Mesenchymal stem cell (in vitro differentiated cells and primary cell): ENCODE data around the gene CYFIP2.

Experiments
- DNase-seq: peaks from one replicate; pipeline ENCODE4 v3.0.0-alpha.2; 2013
- H2AFZ ChIP-seq: one replicate; pipeline ENCODE4 v1.6.1; 2013; ENCODE audit warnings: low read depth, mild to moderate bottlenecking, control low read depth, inconsistent platforms, low read length, moderate library complexity
- H2AK5ac ChIP-seq: 2 replicates; pipeline ENCODE4 v1.6.1; 2013; ENCODE audit warnings: low read length, moderate library complexity, mild to moderate bottlenecking, inconsistent platforms; ENCODE audit not compliant: severe bottlenecking
- H2BK120ac ChIP-seq: one replicate; pipeline ENCODE4 v1.6.1; 2013; ENCODE audit warnings: low read depth, mild to moderate bottlenecking, inconsistent platforms, low read length, moderate library complexity
- H2BK12ac ChIP-seq, 2 experiments: one replicate each; pipeline ENCODE4 v1.6.1; 2013; ENCODE audit warnings: inconsistent platforms in 2 of 2, low read length in 2 of 2, mild to moderate bottlenecking in 2 of 2, moderate library complexity in 2 of 2, control low read depth in 1 of 2
- H2BK15ac ChIP-seq: one replicate; pipeline ENCODE4 v1.6.1; 2013; ENCODE audit warnings: mild to moderate bottlenecking, low read depth, inconsistent platforms; ENCODE audit not compliant: poor library complexity, severe bottlenecking
- H2BK5ac ChIP-seq: 2 replicates; pipeline ENCODE4 v1.6.1; 2013; ENCODE audit warnings: low read depth, mild to moderate bottlenecking, low read length, control low read depth, inconsistent platforms; ENCODE audit not compliant: poor library complexity, severe bottlenecking
- H3K14ac ChIP-seq, 2 experiments: one replicate each; pipeline ENCODE4 v1.6.1; 2013; ENCODE audit warnings: inconsistent platforms in 2 of 2, low read length in 2 of 2, control low read depth in 1 of 2, mild to moderate bottlenecking in 1 of 2, moderate library complexity in 1 of 2
- H3K18ac ChIP-seq, 2 experiments: one replicate each; pipeline ENCODE4 v1.6.1; 2013; ENCODE audit warnings: inconsistent platforms in 2 of 2, low read length in 2 of 2, control low read depth in 1 of 2, low read depth in 1 of 2, mild to moderate bottlenecking in 1 of 2
- H3K23ac ChIP-seq, 2 experiments: one replicate each; pipeline ENCODE4 v1.6.1; 2013; ENCODE audit warnings: inconsistent platforms in 2 of 2, low read length in 2 of 2, mild to moderate bottlenecking in 2 of 2, moderate library complexity in 2 of 2, control low read depth in 1 of 2
- H3K27ac ChIP-seq: 2 replicates; pipeline ENCODE4 v1.5.1; 2013; ENCODE audit warnings: mild to moderate bottlenecking, moderate library complexity, low read length, control low read depth, inconsistent platforms; ENCODE audit not compliant: poor library complexity, severe bottlenecking
- H3K27me3 ChIP-seq, 2 experiments: 2 replicates each; pipeline versions ENCODE4 v1.6.1 to v1.7.0; 2013; ENCODE audit warnings: low read length in 2 of 2, mild to moderate bottlenecking in 2 of 2, moderate library complexity in 2 of 2, control low read depth in 1 of 2, inconsistent platforms in 1 of 2; ENCODE audit not compliant: control insufficient read depth in 1 of 2, insufficient read depth in 1 of 2
- H3K36me3 ChIP-seq, 2 experiments: 2 replicates each; pipeline versions ENCODE4 v1.6.1 to v1.7.0; 2013; ENCODE audit warnings: low read length in 2 of 2, control low read depth in 1 of 2, inconsistent platforms in 1 of 2, low read depth in 1 of 2, mild to moderate bottlenecking in 1 of 2; ENCODE audit not compliant: insufficient read depth in 2 of 2, control insufficient read depth in 1 of 2
- H3K4ac ChIP-seq, 2 experiments: one replicate each; pipeline ENCODE4 v1.6.1; 2013; ENCODE audit warnings: inconsistent platforms in 2 of 2, low read length in 2 of 2, mild to moderate bottlenecking in 2 of 2, moderate library complexity in 2 of 2, control low read depth in 1 of 2, low read depth in 1 of 2
- H3K4me1 ChIP-seq: 2 replicates; pipeline ENCODE4 v1.6.1; 2013; ENCODE audit warnings: low read depth, low read length, control low read depth; ENCODE audit not compliant: control insufficient read depth, insufficient read depth
- H3K4me2 ChIP-seq: 2 replicates; pipeline ENCODE4 v1.6.1; 2013; ENCODE audit warnings: low read length, mild to moderate bottlenecking, inconsistent platforms; ENCODE audit not compliant: poor library complexity, severe bottlenecking
- H3K4me3 ChIP-seq, 2 experiments: 2 replicates each; pipeline versions ENCODE4 v1.5.1 to v1.7.0; 2013; ENCODE audit warnings: low read length in 2 of 2, mild to moderate bottlenecking in 2 of 2, control low read depth in 1 of 2, low read depth in 1 of 2; ENCODE audit not compliant: insufficient read depth in 1 of 2
- H3K79me1 ChIP-seq: replicated peaks from 2 replicates; pipeline ENCODE4 v1.6.1; 2013; ENCODE audit warnings: mild to moderate bottlenecking, control low read depth, low read length, inconsistent platforms; ENCODE audit not compliant: poor library complexity, severe bottlenecking
- H3K9ac ChIP-seq: 2 replicates; pipeline ENCODE4 v1.7.0; 2013; ENCODE audit warnings: mild to moderate bottlenecking, low read length, moderate library complexity
- H3K9me3 ChIP-seq: 2 replicates; pipeline ENCODE4 v1.7.0; 2013; ENCODE audit warnings: mild to moderate bottlenecking, low read length; ENCODE audit not compliant: control insufficient read depth
- H4K8ac ChIP-seq: one replicate; pipeline ENCODE4 v1.6.1; 2013; ENCODE audit warnings: inconsistent platforms, mild to moderate bottlenecking, low read length, moderate library complexity
- H4K91ac ChIP-seq: one replicate; pipeline ENCODE4 v1.6.1; 2013; ENCODE audit warnings: mild to moderate bottlenecking, low read length, inconsistent platforms
- WGBS: methylation state at CpG from one replicate; pipeline ENCODE4 v1.1.7; 2013; ENCODE audit warnings: mixed read lengths; 5-methylcytosine and 5-hydroxymethylcytosine counted together

CYFIP2 gene

GRCh38 chr5:157253547-157253946 is 12.4 kb upstream of the CYFIP2 start:
- DNase-seq, result peak; percentile 51
- Histone ChIP-seq H3K27me3 (peaks cover 3 to 6% of the 10 kb centered on the region in 2 experiments), H3K4me2 (no peak overlapping the region), H3K9ac (no peak overlapping the region), H4K91ac (no peak overlapping the region), H3K79me1 (no peaks in the 10 kb centered on the region), H3K4me3 (no peak overlapping the region), H4K8ac (no peak overlapping the region), H3K36me3 (no peaks in the 10 kb centered on the region), H2BK12ac (no peak overlapping the region), H3K27ac (no peak overlapping the region), H3K4me1 (peaks cover 2% of the 10 kb centered on the region), H3K4ac (no peak overlapping the region), H2BK15ac (no peak overlapping the region), H2BK5ac (no peak overlapping the region), H3K18ac (no peak overlapping the region), H3K9me3 (no peaks in the 10 kb centered on the region), H2AFZ (no peak overlapping the region), H3K14ac (no peak overlapping the region), H2BK120ac (no peak overlapping the region), H2AK5ac (no peak overlapping the region), H3K23ac (no peak overlapping the region)
- WGBS, result 0% methylated on average over 1 of the region's 2 CpGs

GRCh38 chr5:157258450-157258849 is 7.5 kb upstream of the CYFIP2 start:
- H4K8ac ChIP-seq, result no peak overlapping the region
- H3K27ac ChIP-seq, result no peak overlapping the region
- H2BK5ac ChIP-seq, result no peak overlapping the region
- H3K14ac ChIP-seq, result no peak overlapping the region
- DNase-seq, result no peak
- WGBS, result 80% methylated on average over 1 of the region's 6 CpGs
- no peaks in the 10 kb centered on the region for H3K9me3 ChIP-seq
- no peak overlapping the region for H4K91ac ChIP-seq
- H3K79me1 ChIP-seq, result no peaks in the 10 kb centered on the region
- H2AFZ ChIP-seq, result no peak overlapping the region
- H2BK120ac ChIP-seq, result no peak overlapping the region
- H3K4me2 ChIP-seq, result no peak overlapping the region
- no peak overlapping the region for H3K4me3 ChIP-seq
- H2BK12ac ChIP-seq, result no peak overlapping the region
- no peaks in the 10 kb centered on the region for H3K36me3 ChIP-seq
- H3K27me3 ChIP-seq, result peaks cover 3 to 30% of the 10 kb centered on the region in 2 experiments
- no peaks in the 10 kb centered on the region for H3K4me1 ChIP-seq
- no peak overlapping the region for H3K18ac ChIP-seq
- no peak overlapping the region for H2BK15ac ChIP-seq
- no peak overlapping the region for H3K9ac ChIP-seq
- H3K4ac ChIP-seq, result no peak overlapping the region
- no peak overlapping the region for H2AK5ac ChIP-seq
- no peak overlapping the region for H3K23ac ChIP-seq

GRCh38 chr5:157259699-157260098 is 6.2 kb upstream of the CYFIP2 start:
- Histone ChIP-seq H3K4me2 (no peak overlapping the region), H3K9ac (no peak overlapping the region), H3K79me1 (no peaks in the 10 kb centered on the region), H2AFZ (no peak overlapping the region), H4K8ac (no peak overlapping the region), H3K4me3 (no peak overlapping the region), H4K91ac (no peak overlapping the region), H3K36me3 (no peaks in the 10 kb centered on the region), H2BK5ac (no peak overlapping the region), H3K14ac (no peak overlapping the region), H3K27me3 (peaks cover 3 to 30% of the 10 kb centered on the region in 2 experiments), H2BK15ac (no peak overlapping the region), H3K18ac (no peak overlapping the region), H3K27ac (no peak overlapping the region), H3K23ac (no peak overlapping the region), H2BK12ac (no peak overlapping the region), H2AK5ac (no peak overlapping the region), H3K4ac (no peak overlapping the region), H3K9me3 (no peaks in the 10 kb centered on the region), H2BK120ac (no peak overlapping the region), H3K4me1 (no peaks in the 10 kb centered on the region)
- no peak for DNase-seq
- WGBS, result 83% methylated on average over 3 of the region's 4 CpGs

GRCh38 chr5:157263496-157264090 is 2.3 kb upstream of the CYFIP2 start:
- H3K36me3 ChIP-seq, result no peaks in the 10 kb centered on the region
- H3K4me2 ChIP-seq, result no peak overlapping the region
- no peak overlapping the region for H2BK120ac ChIP-seq
- 57% methylated on average over 6 of the region's 7 CpGs for WGBS
- no peak overlapping the region for H2BK5ac ChIP-seq
- no peak overlapping the region for H3K9ac ChIP-seq
- no peak for DNase-seq
- no peak overlapping the region for H3K27ac ChIP-seq
- H3K4me3 ChIP-seq, result no peak overlapping the region
- H3K79me1 ChIP-seq, result peaks cover 18% of the 10 kb centered on the region
- no peak overlapping the region for H2BK15ac ChIP-seq
- no peak overlapping the region for H2AFZ ChIP-seq
- H3K14ac ChIP-seq, result no peak overlapping the region
- no peak overlapping the region for H3K18ac ChIP-seq
- no peak overlapping the region for H4K8ac ChIP-seq
- H2AK5ac ChIP-seq, result no peak overlapping the region
- no peak overlapping the region for H4K91ac ChIP-seq
- H3K23ac ChIP-seq, result no peak overlapping the region
- H3K27me3 ChIP-seq, result peaks cover 0 to 28% of the 10 kb centered on the region in 2 experiments
- H3K9me3 ChIP-seq, result no peaks in the 10 kb centered on the region
- no peak overlapping the region for H2BK12ac ChIP-seq
- peaks cover 13% of the 10 kb centered on the region for H3K4me1 ChIP-seq
- no peak overlapping the region for H3K4ac ChIP-seq
